ENCODE measurements around the gene UGT1A3. TPM values are rescaled to one million over a fixed set of nuclear protein-coding genes. Genes with fewer than 3 reads are reported as not detected.

The UGT1A3 gene
- total and polyA plus RNA-seq, 2 donors = 0.14 to 1.2 TPM

- Histone ChIP-seq H3K27ac (ENCODE audit: low read depth) (no peak overlapping the region), H3K4me3 (ENCODE audit: low read depth, low read length) (no peak overlapping the region), H3K36me3 (ENCODE audit: insufficient read depth) (no peaks in the 10 kb centered on the region), H3K4me1 (ENCODE audit: insufficient read depth) (no peaks in the 10 kb centered on the region)
- no peak for DNase-seq (ENCODE audit: extremely low spot score)
These were observed 29.3 kb downstream of the UGT1A3 start for GRCh38 chr2:233758141-233758540.

DNA sequence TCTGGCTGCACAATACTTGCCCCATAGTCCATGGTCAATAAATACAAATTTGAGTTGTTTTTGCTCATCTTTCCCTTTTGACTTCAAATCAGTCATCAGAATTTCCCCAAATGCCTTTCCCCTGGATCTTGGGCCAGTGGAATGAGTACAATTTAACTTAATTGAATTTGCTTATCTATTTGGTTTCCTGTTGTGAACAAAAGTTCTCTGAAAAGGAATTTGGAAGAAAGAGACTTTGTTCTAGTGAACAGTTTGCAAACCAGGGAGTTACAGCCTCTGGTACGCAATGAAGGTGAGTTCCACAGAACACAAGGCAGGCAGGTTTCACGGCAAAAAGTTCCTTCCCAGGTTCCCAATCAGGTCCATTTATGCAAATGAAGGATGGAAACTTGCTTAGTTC lies 30.0 kb downstream of the UGT1A3 start:
- no peak for DNase-seq (ENCODE audit: extremely low spot score)
- 84% methylated on average over 2 of the region's 2 CpGs for WGBS
- H3K36me3 ChIP-seq (ENCODE audit: insufficient read depth) = no peaks in the 10 kb centered on the region
- H3K4me1 ChIP-seq (ENCODE audit: insufficient read depth) = no peaks in the 10 kb centered on the region
- H3K27ac ChIP-seq (ENCODE audit: low read depth) = peak overlapping the region; percentile 41
- H3K4me3 ChIP-seq (ENCODE audit: low read depth, low read length) = no peak overlapping the region

DNA sequence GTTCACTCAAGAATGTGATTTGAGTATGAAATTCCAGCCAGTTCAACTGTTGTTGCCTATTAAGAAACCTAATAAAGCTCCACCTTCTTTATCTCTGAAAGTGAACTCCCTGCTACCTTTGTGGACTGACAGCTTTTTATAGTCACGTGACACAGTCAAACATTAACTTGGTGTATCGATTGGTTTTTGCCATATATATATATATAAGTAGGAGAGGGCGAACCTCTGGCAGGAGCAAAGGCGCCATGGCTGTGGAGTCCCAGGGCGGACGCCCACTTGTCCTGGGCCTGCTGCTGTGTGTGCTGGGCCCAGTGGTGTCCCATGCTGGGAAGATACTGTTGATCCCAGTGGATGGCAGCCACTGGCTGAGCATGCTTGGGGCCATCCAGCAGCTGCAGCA lies 31.2 kb downstream of the UGT1A3 start, which contains the start of gene UGT1A1:
Gene UGT1A1, plus strand, starts transcription at position 228 of the 400 bp plus-strand sequence. Its CDS starts 18 bp downstream, at position 246.
- DNase-seq (ENCODE audit: extremely low spot score) = no peak
- WGBS = 87% methylated on average over 6 of the region's 6 CpGs
- H3K36me3 ChIP-seq (ENCODE audit: insufficient read depth) = no peaks in the 10 kb centered on the region

DNA sequence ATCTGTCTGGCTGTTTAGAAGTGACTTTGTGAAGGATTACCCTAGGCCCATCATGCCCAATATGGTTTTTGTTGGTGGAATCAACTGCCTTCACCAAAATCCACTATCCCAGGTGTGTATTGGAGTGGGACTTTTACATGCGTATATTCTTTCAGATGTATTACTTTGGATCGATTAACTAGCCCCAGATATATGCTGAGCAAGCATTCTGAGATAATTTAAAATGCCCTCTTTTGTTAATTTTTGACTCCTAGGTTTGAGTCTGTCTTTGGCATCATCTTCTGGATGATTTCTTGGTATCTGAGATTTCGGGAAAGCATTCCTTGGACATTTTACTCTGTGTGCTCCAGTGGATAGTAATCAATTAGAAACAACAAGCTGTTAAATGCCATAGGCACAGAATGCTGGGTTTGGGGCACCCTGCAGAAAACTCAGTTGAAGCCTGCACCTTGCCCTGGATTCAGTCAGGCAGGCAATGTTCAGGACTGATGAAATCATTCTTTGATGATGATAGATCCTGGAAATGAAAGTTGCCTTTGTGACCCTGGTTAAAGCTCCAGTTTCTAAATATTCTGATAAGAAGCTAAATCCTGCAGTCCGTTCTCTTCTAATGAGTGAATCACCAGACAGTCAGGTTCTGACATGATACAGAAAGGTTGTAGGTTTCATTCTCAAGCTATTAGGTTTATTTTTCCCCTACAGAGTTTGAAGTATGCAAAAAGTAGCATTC lies 32.4 kb downstream of the UGT1A3 start:
- DNase-seq (ENCODE audit: extremely low spot score) = no peak
- H3K4me1 ChIP-seq (ENCODE audit: insufficient read depth) = no peaks in the 10 kb centered on the region
- H3K27ac ChIP-seq (ENCODE audit: low read depth) = peak overlapping the region; percentile 54
- H3K4me3 ChIP-seq (ENCODE audit: low read depth, low read length) = no peak overlapping the region
- no peaks in the 10 kb centered on the region for H3K36me3 ChIP-seq (ENCODE audit: insufficient read depth)
- 62% methylated on average over 4 of the region's 4 CpGs for WGBS

More for the DNA sequence above, 31.2 kb downstream of the UGT1A3 start, which contains the start of gene UGT1A1:
- H3K4me3 ChIP-seq (ENCODE audit: low read depth, low read length) = no peak within 1 kb of the TSS
- peak within 1 kb of the TSS; percentile 41 for H3K27ac ChIP-seq (ENCODE audit: low read depth)
- no peaks in the 10 kb centered on the region for H3K4me1 ChIP-seq (ENCODE audit: insufficient read depth)

DNA sequence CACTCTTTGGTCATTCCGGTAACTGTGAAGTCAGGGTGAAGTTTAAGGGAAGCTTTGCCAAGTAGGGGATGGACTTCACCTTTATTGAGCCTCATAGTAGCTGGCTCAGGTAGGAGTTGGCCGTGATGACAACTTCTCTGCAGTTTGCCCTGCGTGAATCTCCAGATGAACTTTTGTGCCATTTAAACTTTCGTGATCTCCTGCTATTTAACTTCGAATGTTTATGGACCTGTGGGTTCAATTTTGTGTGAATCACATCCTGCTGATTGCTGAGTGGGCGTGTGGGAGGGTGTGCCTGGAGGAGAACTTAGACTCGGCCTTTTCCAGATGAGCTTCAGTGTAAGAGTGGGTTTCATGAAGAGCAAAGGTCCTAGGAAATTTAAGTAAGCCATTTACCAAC lies 35.4 kb downstream of the UGT1A3 start:
- H3K27ac ChIP-seq (ENCODE audit: low read depth) = no peak overlapping the region
- no peaks in the 10 kb centered on the region for H3K4me1 ChIP-seq (ENCODE audit: insufficient read depth)
- H3K4me3 ChIP-seq (ENCODE audit: low read depth, low read length) = no peak overlapping the region
- no peak for DNase-seq (ENCODE audit: extremely low spot score)
- WGBS = 68% methylated on average over 7 of the region's 7 CpGs
- no peaks in the 10 kb centered on the region for H3K36me3 ChIP-seq (ENCODE audit: insufficient read depth)

GRCh38 chr2:233764761-233765160 lies 35.9 kb downstream of the UGT1A3 start:
- no peaks in the 10 kb centered on the region for H3K36me3 ChIP-seq (ENCODE audit: insufficient read depth)
- H3K4me3 ChIP-seq (ENCODE audit: low read depth, low read length) = no peak overlapping the region
- H3K4me1 ChIP-seq (ENCODE audit: insufficient read depth) = no peaks in the 10 kb centered on the region
- peak overlapping the region; percentile 15 for H3K27ac ChIP-seq (ENCODE audit: low read depth)
- no peak for DNase-seq (ENCODE audit: extremely low spot score)
- WGBS = 55% methylated on average over 3 of the region's 3 CpGs

- Histone ChIP-seq H3K4me1 (ENCODE audit: insufficient read depth) (no peaks in the 10 kb centered on the region), H3K27ac (ENCODE audit: low read depth) (no peak overlapping the region), H3K36me3 (ENCODE audit: insufficient read depth) (no peaks in the 10 kb centered on the region), H3K4me3 (ENCODE audit: low read depth, low read length) (no peak overlapping the region)
- no peak for DNase-seq (ENCODE audit: extremely low spot score)
- 79% methylated on average over 4 of the region's 4 CpGs for WGBS
These were observed 37.6 kb downstream of the UGT1A3 start for GRCh38 chr2:233766416-233766815.

DNA sequence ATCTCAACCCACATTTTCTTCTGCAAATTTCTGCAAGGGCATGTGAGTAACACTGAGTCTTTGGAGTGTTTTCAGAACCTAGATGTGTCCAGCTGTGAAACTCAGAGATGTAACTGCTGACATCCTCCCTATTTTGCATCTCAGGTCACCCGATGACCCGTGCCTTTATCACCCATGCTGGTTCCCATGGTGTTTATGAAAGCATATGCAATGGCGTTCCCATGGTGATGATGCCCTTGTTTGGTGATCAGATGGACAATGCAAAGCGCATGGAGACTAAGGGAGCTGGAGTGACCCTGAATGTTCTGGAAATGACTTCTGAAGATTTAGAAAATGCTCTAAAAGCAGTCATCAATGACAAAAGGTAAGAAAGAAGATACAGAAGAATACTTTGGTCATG lies 39.2 kb downstream of the UGT1A3 start:
- Histone ChIP-seq H3K4me3 (ENCODE audit: low read depth, low read length) (no peak overlapping the region), H3K27ac (ENCODE audit: low read depth) (no peak overlapping the region), H3K4me1 (ENCODE audit: insufficient read depth) (no peaks in the 10 kb centered on the region), H3K36me3 (ENCODE audit: insufficient read depth) (no peaks in the 10 kb centered on the region)
- WGBS = 76% methylated on average over 4 of the region's 4 CpGs
- DNase-seq (ENCODE audit: extremely low spot score) = no peak

- H3K4me3 ChIP-seq (ENCODE audit: low read depth, low read length) = no peak overlapping the region
- H3K36me3 ChIP-seq (ENCODE audit: insufficient read depth) = no peaks in the 10 kb centered on the region
- H3K27ac ChIP-seq (ENCODE audit: low read depth) = no peak overlapping the region
- WGBS = 92% methylated on average over 9 of the region's 9 CpGs
- no peak for DNase-seq (ENCODE audit: extremely low spot score)
- H3K4me1 ChIP-seq (ENCODE audit: insufficient read depth) = no peaks in the 10 kb centered on the region
These were observed 40.4 kb downstream of the UGT1A3 start for GRCh38 chr2:233769260-233769659.

- Histone ChIP-seq H3K27ac (ENCODE audit: low read depth) (no peak overlapping the region), H3K36me3 (ENCODE audit: insufficient read depth) (no peaks in the 10 kb centered on the region), H3K4me3 (ENCODE audit: low read depth, low read length) (no peak overlapping the region), H3K4me1 (ENCODE audit: insufficient read depth) (no peaks in the 10 kb centered on the region)
- 90% methylated on average over 16 of the region's 16 CpGs for WGBS
- no peak for DNase-seq (ENCODE audit: extremely low spot score)
These were observed 43.3 kb downstream of the UGT1A3 start for GRCh38 chr2:233772153-233772552.

DNA sequence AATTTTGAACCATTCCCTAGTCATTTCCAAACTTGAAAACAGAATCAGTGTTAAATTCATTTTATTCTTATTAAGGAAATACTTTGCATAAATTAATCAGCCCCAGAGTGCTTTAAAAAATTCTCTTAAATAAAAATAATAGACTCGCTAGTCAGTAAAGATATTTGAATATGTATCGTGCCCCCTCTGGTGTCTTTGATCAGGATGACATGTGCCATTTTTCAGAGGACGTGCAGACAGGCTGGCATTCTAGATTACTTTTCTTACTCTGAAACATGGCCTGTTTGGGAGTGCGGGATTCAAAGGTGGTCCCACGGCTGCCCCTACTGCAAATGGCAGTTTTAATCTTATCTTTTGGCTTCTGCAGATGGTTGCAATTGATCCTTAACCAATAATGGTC lies 43.7 kb downstream of the UGT1A3 start:
- no peak for DNase-seq (ENCODE audit: extremely low spot score)
- H3K4me1 ChIP-seq (ENCODE audit: insufficient read depth) = no peaks in the 10 kb centered on the region
- H3K27ac ChIP-seq (ENCODE audit: low read depth) = no peak overlapping the region
- 66% methylated on average over 5 of the region's 5 CpGs for WGBS
- no peaks in the 10 kb centered on the region for H3K36me3 ChIP-seq (ENCODE audit: insufficient read depth)
- H3K4me3 ChIP-seq (ENCODE audit: low read depth, low read length) = no peak overlapping the region

DNA sequence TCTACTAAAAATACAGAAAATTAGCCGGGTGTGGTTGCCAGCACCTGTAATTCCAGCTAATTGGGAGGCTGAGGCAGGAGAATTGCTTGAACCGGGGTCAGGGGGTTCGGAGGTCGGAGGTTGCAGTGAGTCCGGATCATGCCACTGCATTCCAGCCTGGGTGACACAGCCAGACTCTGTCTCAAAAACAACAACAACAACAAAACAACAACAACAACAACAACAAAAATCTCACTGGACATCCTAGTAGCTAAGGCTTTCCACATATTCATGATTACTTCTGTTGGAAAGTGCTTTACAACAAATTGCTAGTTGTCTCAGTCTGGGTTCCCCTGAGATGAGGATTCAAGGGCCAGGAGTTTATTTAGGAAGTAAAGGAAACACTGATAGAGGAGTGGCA lies 45.0 kb downstream of the UGT1A3 start:
- no peak for DNase-seq (ENCODE audit: extremely low spot score)
- H3K4me1 ChIP-seq (ENCODE audit: insufficient read depth) = no peaks in the 10 kb centered on the region
- H3K36me3 ChIP-seq (ENCODE audit: insufficient read depth) = no peaks in the 10 kb centered on the region
- no peak overlapping the region for H3K27ac ChIP-seq (ENCODE audit: low read depth)
- no peak overlapping the region for H3K4me3 ChIP-seq (ENCODE audit: low read depth, low read length)
- 91% methylated on average over 5 of the region's 5 CpGs for WGBS

- DNase-seq (ENCODE audit: extremely low spot score) = no peak
- WGBS = 91% methylated on average over 6 of the region's 6 CpGs
- no peak overlapping the region for H3K27ac ChIP-seq (ENCODE audit: low read depth)
- no peaks in the 10 kb centered on the region for H3K4me1 ChIP-seq (ENCODE audit: insufficient read depth)
- H3K36me3 ChIP-seq (ENCODE audit: insufficient read depth) = no peaks in the 10 kb centered on the region
- H3K4me3 ChIP-seq (ENCODE audit: low read depth, low read length) = no peak overlapping the region
These were observed 46.6 kb downstream of the UGT1A3 start for GRCh38 chr2:233775414-233775813.

DNA sequence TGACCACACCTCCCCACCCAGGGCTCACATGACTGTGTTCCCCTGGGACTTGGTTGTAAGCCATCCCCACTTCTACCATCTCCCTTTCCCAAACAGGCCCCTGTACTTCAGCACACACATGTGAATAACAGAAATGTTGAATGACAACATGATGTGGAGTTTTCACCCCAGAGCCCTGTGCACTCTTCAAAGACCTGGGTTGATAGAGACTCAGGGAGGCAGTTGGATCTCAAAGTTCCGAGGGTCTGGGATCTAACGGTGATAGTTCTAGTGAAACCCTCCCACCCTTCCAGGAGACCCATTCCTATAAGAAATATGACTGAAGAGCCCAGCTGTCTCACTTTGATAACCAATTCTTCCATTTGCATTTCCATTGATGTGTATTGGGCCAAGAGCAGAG lies 49.2 kb downstream of the UGT1A3 start, which contains the start of gene MROH2A:
Gene MROH2A, plus strand, starts transcription at position 301 of the 400 bp plus-strand sequence. CDS start 1,029 bp downstream, outside the sequence.
- WGBS = 85% methylated on average over 2 of the region's 2 CpGs
- Histone ChIP-seq H3K36me3 (ENCODE audit: insufficient read depth) (no peaks in the 10 kb centered on the region), H3K4me3 (ENCODE audit: low read depth, low read length) (no peak within 1 kb of the TSS), H3K4me1 (ENCODE audit: insufficient read depth) (no peaks in the 10 kb centered on the region), H3K27ac (ENCODE audit: low read depth) (no peak within 1 kb of the TSS)
- no peak for DNase-seq (ENCODE audit: extremely low spot score)

Measured in urinary bladder (tissue), 4 donors.